GM18511 (cell line): ENCODE data around the gene MRTFA.
"Not testable (repeated sequence)": the region's sequence is repeated elsewhere in the genome, so short reads cannot be mapped to it uniquely, and the experiment has no call there.

Source experiments
- ATAC-seq: cut with Tn5 transposase; IDR thresholded peaks from one replicate; pipeline ENCODE4 v1.9.1; 2021; ENCODE audit warnings: mild to moderate bottlenecking, moderate library complexity; ENCODE audit not compliant: unreplicated experiment

Gene MRTFA

GRCh38 chr22:40560551-40560950 lies 76.0 kb downstream of the MRTFA start:
- ATAC-seq, result no peak

- no peak for ATAC-seq
These were observed 78.5 kb downstream of the MRTFA start for GRCh38 chr22:40557972-40558371.

- no peak for ATAC-seq
These were observed 79.9 kb downstream of the MRTFA start for GRCh38 chr22:40556641-40557040.

GRCh38 chr22:40554023-40554422 lies 82.5 kb downstream of the MRTFA start:
- ATAC-seq, result not testable (repeated sequence)

- no peak for ATAC-seq
These were observed 83.4 kb downstream of the MRTFA start for GRCh38 chr22:40553014-40553554.

- no peak for ATAC-seq
These were observed 84.4 kb downstream of the MRTFA start for GRCh38 chr22:40552070-40552469.

GRCh38 chr22:40547729-40548143 lies 88.8 kb downstream of the MRTFA start:
- no peak for ATAC-seq

GRCh38 chr22:40544758-40545157 lies 91.8 kb downstream of the MRTFA start:
- ATAC-seq, result no peak

- no peak for ATAC-seq
These were observed 93.5 kb downstream of the MRTFA start for GRCh38 chr22:40542821-40543540.

GRCh38 chr22:40541300-40541699 lies 95.2 kb downstream of the MRTFA start:
- no peak for ATAC-seq

GRCh38 chr22:40540265-40540664 lies 96.3 kb downstream of the MRTFA start:
- no peak for ATAC-seq

GRCh38 chr22:40536149-40536548 lies 100.4 kb downstream of the MRTFA start:
- ATAC-seq, result not testable (repeated sequence)

- ATAC-seq, result no peak
These were observed 100.9 kb downstream of the MRTFA start for GRCh38 chr22:40535642-40536041.

GRCh38 chr22:40535189-40535512 lies 101.4 kb downstream of the MRTFA start:
- ATAC-seq, result no peak

GRCh38 chr22:40534379-40535188 lies 101.9 kb downstream of the MRTFA start:
- no peak for ATAC-seq

- ATAC-seq, result peak; percentile 65
These were observed 102.7 kb downstream of the MRTFA start for GRCh38 chr22:40533712-40534378.

GRCh38 chr22:40531951-40532900 lies 104.3 kb downstream of the MRTFA start:
- ATAC-seq, result no peak

GRCh38 chr22:40530391-40530790 lies 106.1 kb downstream of the MRTFA start:
- ATAC-seq, result not testable (repeated sequence)

GRCh38 chr22:40529821-40530220 lies 106.7 kb downstream of the MRTFA start:
- ATAC-seq, result no peak

GRCh38 chr22:40526960-40527359 lies 109.6 kb downstream of the MRTFA start:
- ATAC-seq, result no peak
